ENCODE measurements around the gene NFATC2.

NFATC2 gene

DNA sequence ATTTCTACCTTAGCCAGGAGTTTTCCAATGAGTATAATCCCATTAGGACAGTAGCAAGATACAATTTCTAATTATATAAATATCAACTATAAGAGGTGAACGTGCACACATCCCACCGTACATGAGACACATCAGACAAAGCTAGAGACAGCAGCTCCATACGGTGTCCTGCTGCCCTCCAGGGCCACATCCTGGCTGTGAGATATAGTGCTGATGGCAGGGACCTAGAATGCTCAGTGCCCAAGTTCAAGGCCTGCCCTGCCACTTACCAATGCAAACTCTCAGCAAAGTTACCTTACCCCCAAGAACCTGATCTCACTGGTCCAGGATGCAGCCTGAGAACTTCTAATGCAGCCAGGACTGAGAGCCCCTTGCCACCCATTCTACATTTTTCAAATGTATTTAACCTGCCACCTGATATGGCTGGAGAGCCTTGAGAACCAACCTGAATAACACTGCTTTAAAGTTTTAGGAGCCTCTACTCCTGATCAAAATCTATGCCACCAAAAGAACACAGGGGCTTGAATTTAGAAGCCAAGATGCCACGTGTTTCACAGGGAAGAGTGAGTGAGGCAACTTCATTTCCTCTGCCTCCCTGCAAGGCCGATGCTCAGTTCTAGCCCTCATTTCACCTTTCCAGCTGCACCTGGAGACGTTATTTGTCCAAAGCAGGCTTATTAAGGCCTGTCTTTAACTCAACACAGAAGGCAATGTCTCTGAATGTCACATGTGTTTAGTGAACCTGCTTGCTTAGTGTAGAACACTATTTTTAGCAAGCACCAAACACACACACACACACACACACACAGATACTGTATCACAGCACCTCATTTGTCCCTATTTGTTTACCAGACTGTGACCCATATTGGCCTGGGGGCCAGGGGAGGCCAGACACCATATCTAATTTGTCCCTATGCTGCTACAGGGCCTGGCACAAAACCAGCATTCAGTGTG, 6.1 kb downstream of the NFATC2 start:
- DNase-seq: no peak

DNA sequence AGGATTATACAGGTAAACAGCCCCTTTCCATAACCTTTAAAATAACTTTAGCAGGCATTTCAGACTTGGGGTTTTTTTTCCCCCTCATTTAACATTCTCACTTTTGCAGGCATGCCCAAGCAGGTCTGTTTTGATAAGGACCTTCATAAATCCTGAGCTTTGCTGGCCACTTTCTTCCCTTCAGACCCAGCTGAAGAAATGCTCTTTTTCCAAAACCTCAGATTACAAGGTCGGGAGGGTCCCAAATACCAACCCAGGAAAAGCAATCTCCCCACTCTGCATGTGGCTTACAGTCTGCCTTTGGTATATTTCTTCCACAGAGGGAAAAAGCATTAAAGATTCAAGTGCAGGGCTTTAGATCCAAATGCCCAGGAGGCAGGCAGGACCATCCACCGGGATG, 6.8 kb downstream of the NFATC2 start:
- no peak for DNase-seq

DNA sequence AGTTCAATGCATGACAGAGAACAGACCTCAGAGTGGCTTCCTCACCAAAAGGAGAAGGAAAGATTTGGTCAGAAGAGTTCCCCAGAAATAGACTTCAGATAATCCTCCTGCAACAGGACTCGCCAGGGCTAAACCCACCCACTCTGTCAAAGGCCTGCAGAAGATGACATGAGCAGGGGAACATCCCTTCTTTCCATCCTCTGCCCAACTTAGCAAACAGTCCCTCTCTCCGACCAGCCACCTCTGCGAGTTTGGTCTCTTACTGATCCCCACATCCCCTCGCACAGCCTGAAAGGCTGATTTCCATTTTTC, 7.5 kb downstream of the NFATC2 start:
- DNase-seq: no peak

DNA sequence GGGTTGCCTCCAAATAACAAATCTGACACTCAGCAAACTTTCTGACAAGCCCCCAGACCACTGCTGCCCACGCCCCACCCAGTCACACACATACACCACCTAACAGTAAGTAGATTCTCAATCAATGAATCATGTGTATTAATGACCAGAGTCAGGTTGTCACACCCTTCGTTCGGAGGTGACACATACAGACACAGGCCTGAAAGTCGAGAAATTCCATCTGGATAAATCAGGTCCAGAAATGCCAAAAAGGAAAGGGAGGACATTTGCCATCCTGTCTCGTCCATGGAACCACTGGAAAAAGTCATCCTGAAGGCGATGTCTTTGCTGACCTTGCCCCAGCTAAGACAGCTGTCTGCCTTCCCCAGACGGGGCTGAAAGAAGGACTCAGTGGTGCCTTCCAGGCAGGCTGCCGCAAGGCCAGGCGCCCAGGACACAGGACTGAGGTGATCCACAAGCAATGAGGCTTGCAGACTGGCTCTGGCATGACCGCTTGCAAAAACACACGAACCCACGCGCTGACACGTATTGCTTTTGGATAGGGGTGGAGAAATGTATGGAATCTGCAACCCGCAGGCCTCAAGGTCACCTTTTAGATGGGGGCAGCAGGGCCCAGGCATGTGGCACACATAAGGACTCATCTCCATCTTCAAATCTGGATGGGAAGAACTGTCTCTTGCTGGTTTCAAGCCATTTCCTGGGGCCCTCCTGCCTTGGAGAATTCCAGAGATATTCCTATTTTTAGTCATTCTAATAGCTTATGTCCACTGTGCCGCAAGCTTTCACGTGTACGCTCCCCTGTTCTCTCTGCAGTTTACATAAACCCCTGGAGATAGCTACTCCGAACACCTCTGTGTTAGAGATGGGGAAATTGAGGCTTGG, 9.0 kb downstream of the NFATC2 start:
- DNase-seq: no peak

DNA sequence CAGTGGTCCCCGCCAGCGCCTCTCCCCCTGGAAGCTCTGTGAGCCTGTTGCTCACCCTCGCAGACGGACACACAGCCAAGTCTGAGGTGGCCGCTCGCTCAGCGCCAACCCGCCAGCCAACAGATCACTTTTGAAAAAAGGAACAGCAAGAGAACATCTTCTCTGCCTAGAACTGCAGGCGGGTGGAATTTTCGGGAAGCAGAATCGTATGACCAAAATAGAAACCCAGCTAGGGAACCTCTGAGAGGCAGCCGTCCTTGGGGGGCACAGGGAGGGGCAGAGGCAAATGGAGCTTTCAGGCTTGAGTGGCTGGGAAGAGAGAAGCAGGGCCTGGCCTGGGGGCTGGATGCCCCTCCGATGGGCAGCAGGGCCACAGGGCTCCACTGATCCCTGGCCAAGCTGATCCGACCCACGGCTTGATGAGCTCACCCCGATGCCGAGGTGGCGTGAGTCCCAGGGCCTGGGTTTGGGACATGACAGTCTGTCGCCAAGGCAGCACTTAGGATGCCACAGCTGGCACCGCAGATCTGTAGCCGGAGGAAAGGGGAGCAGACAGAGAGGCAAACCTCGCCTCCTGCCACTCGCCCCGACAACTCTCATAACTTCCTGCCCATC, 9.8 kb downstream of the NFATC2 start:
- DNase-seq: no peak

DNA sequence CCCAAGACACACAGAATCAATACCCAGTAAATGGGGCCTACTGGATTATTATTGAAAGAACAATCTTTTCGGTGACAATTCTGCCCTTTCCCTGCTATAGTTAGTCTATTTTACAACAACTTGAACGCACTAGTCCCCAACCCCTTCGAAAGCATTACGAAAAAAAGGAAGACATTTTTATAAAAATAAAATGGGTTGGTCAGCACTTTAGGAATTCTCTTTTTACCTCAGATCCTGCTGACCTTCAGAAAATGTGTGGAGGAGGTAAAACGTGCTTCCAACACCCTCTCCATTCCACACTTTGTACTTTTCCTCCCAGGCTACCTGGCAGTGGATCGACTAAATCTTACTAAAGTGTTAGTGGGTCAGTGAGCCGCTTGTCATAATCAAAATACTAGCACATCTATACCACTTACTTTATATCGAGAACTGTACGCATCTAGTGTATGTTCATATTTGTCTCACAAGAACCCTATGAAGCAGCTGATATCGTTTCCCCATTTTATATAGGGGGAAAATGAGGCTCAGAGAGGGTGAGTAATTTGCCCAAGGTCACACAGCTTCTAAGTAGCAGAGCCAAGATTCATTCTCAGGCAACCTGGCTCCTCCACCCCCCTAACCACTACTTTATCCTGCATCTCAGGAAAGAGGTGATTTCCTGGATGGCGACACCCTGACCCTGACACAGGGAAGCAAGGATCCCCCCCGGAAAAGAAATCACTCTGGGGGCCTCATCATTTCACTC, 10.6 kb downstream of the NFATC2 start:
- no peak for DNase-seq

DNA sequence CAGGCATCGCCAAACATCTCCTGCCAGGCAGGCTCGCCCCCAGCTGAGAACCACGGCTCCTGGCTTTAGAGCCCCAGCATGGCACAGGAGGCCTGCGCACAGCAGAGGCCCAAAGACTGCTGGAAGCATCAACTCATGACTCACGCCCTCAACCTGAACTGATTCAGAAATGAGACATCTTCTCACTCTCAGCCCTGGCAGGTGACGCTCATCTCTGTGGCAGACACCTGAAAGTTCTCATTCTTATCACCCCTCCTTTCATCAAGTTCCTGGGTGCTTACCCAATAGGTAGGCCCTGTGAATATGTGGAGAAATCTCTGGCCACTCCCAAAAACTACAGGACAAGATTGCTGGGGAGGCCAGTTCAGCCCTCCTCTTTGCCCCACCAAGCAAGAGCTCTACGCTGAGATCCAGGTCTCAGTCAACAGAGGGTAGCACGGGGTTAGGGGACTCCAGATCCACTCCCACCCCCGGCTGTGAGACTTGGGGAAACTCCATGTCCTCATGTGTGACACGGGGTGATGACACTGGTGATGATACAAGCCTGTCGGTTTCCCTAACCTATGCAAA, 11.3 kb downstream of the NFATC2 start:
- peak; percentile 60 for DNase-seq

DNA sequence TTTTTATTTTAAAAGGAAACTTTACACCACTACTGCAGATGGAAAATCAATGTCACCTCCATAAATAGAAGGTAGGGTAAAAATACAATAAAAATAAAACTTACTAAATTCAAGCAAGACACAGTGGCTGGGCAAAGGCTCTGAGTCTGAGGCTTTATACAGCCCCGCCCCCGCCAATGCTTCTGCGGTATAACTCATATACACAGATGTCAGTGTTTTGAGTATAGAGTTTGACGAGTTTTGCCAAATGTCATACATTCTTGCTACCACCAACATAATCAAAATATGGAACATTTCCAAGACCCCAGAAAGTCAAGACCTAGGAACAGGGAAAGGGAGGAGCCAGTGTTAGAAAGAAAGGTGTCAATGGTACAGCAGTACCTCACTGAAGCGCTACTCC, 12.8 kb downstream of the NFATC2 start:
- peak; percentile 56 for DNase-seq

DNA sequence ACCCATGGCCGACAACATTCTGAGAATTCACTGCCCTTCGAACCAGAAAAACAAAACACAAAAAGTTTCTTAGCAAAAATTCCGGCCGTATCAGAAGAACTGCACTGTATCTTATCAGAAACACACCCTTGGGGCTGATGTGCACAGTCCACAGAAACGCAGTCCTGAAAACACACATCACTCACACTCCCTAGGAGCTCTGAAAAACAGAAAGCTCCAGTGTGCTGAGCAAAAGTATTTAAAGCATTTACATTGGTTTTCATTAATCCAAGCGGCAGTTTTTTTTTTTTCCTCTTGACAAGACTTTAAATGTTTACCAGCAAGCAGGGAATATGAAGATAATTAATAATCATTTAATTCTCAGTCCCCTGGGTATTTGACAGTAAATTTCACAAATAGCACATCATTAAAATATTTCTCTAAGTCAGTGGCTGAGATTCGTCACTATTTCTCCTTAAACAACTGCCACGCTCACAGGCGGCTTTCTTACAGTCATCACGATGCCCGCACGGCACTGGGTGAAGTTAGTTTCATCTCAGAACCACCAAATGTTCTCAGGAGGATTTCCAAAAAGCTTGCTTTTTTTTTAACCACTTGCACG, 13.3 kb downstream of the NFATC2 start:
- no peak for DNase-seq

DNA sequence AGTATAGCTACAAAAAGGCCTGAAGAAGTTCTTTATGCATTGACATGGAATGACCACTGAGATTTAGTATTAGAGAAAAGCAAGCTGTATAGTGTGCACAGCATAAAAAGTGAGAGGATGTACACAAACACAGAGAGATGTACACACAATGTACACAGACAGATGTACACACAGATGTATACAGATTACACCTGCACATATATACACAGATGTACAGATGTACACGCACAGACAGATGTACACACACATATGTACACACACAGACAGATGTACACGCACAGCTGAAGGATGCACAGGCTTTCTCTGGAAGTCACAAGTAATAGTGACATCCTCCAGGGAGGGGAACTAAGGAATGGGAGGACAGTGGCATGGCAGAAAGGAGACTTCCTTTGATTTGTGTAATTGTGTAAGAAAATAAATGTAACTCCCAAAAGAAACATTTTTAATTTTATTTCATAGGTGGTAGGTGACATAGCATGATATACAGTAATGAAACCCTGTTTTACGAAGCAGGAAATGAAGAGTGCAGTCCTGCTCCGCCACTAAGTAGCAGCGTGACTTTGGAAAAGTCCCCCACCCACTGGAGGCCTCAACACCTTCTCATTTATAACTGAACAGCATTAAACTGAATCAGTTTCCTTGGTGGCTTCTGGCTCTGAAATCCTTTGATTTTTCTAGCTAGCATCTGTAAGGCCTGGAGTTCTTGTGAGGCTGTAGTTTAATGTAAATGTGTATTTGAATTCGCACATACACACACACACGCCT, 14.1 kb downstream of the NFATC2 start:
- no peak for DNase-seq

DNA sequence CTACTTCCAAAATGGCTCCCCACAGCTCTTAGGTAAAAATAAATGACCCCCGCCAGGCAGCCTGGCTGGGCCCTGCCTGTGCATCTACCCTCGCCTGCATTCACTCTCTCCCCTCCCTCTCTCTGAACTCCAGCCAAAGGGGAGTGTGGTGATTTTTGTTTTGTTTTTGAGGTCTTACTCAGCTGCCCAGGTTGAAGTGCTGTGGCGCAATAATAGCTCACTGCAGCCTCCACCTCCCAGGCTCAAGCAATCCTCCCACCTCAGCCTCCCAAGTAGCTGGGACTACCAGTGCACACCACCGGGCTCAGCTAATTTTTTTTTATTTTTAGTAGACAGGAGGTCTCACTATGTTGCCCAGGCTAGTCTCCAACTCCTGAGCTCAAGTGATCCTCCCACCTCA, 15.8 kb downstream of the NFATC2 start:
- no peak for DNase-seq

DNA sequence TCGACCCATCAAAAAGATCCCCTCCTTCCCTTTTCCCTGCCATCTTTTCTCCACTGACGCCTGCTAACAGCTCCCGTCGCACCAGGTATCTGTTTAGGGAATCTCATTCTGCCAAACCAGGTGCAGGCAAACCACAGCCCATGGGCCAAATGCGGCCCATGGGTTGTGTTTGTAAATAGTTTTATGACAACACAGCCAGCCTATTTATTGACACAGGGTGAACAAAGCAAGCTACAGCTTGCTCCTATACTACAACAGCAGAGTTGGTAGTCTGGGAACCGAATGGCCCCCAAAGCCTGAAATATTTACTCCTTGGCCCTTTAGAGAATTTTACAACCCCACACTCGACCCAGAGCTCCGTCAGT, 16.4 kb downstream of the NFATC2 start:
- no peak for DNase-seq

DNA sequence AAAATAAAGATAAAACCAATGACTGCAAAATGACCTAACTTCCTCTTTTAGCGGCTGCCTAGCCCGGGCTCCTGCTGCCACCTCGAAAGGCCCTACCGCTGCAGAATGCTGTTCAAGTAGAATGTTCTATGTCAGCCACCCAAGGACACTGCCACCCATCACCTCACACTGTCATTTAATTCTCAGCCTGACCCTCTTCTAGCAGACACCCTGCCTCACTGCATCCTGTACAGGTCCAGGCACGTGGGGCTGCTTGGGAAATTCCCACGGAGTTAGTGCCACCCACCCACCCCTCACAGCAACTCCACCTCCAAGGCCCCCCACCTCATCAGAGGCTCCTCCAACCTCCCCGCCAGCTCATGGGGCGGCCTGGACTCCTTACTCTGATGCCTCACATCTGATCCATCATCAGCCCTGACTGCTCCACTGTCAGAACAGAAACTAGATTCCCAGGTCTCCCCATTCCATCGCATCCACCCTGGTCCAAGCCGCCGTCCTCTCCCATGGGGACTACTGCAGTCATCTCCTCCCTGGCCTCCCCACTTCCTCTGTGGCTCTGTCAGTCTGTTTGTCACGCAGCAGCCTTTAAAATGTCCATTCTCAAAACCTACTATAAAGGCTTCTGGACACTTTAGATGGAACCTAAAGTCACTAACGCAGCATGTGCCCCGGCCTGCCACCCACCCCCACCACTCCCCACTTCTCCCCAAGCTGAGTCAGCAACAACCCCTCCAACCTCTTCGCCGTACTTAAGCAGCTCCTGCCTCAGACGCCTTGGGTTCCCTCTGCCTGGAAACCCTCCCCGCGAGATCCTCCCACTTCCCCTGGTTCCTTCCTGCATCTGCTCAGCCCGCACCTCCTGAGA, 17.0 kb downstream of the NFATC2 start:
- peak; percentile 39 for DNase-seq

DNA sequence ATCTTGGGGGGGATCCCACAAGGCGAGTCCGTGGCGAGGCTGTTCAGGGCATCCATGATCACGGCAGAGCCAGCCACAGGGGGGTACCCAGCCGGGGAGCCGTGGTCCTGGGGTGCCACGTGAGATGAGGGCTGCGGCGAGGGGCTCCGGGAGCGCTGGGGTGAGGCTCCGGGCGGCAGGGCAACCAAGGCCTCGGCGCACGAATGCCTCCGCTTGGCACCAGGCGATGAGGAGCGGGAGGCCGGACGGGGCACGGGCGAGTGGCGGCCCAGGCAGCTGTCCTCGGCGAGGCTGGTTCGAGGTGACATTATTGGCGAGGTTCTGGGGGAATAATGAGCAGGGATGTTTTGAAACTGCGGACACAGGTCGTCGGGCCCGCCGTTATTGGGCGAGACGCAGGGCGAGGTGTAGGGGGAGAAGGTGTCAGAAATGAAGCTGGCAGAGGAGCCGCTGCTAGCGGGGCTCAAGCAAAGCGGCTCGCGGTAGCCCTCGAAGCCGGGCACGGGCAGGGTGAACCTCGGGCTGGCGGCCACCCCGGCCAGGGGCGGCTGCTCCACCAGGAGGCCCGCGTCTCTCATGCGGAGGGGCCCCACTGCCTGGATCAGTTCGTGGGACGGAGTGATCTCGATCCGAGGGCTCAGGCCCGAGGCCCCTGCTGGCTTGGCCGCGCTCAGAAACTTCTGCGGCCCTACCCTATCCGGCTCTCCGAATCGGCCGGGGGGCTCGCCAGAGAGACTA, 19.1 kb downstream of the NFATC2 start:
- DNase-seq: no peak

DNA sequence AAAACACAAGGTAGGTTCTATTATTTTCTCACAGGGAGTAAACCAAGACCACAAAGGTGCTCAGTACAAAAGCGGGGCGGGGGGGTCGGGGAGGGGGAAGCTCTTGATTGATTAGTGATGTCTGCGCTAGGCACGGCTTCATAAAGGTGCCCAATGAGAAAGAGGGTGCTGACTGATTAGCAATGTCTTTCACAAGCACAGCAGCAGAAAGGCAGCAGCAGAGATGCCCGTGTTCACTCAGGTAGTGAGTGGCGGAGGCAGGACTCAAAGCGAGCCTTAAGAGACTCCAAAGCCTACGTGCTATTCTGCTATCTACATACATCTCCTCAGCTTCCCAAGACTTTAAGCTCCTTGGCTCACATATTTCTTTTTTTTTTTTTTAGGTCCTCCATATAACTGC, 20.3 kb downstream of the NFATC2 start:
- DNase-seq: no peak

DNA sequence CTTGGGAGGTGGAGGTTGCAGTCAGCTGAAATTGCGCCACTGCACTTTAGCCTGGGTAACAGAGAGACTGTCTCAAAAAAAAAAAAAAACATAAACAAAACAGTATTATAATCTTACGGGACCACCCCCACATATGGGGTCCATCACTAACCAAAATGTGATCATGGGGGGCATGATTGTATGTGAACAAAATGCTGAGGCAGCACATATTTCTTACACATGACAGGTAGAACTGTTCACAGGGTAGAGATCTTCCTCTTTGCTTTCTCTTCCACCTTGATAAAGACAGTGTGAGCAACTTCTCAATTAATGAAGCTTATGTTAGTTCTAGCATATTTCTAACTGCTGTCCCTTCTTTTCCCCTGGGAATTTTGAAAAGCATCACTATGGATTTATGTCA, 24.7 kb downstream of the NFATC2 start:
- no peak for DNase-seq

DNA sequence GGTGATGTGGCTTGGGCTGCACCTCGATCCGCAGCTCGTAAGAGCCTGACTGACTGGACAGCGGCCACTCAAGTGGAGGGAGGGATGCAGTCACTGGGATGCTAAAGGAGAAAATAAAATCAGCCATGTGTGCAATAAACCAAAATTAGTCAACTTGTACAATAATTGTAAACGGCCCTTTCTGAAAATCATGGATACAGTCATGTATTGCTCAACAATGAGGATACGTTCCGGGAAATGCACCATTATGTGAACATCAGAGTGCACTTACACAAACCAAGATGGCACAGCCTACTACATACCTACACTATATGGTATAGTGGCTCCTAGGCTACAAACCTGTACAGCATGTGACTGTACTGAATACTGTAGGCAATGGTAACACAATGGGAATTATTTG, 25.7 kb downstream of the NFATC2 start:
- no peak for DNase-seq

DNA sequence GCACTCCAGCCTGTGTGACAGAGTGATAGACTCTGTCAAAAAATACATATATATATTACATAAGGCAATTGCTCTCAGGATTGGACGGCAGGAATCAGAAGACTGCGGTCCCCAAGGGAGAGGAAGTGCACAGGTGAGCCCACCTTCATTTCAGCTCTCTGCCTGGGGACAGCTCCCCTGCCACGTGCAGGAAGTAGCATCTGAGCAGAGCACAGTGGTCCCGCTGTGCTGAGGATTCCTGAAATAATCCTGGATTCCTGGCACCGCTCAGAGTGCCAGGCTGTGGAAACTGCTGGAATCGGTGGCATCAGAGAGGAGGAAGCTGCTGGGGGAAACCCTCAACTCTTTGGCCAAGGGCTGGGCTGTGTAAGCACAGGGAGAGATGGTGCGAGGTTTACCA, 27.7 kb downstream of the NFATC2 start:
- DNase-seq: no peak

DNA sequence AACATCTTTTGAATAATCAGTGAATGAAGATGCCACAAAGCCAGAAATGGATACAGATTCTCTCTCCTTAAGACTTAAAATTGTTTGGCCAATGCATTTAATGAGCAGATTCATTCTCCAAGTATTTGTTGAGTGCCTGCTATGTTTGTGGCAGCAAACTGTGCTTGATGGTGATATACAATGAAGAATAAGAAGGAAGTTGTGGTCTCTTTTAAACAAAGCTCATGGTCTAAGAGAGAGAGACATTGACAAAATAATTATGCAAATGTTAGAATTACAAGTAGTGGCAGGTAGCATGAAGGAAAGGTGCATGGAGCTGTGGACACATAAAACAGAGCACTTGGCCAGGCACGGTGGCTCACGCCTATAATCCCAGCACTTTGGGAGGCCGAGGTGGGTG, 28.3 kb downstream of the NFATC2 start:
- DNase-seq: no peak

DNA sequence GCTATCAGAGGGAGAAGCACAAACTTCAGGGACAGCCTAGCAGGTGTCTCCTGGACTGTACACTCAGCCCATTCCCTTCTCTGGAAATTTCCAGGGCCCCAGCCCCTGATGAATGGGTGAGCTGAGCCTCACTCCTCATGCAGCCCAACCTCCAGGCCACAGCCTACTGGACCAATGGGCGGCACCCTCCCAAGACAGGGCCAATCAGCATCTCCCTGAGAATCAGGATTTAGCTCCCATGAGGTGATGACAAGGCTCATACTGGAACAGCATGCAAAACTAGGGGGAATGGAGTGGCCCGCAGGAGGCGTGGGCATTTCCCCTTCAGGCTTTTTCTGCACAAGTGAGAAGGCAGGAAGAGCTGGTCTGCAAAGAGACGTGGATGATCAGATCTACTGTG, 29.0 kb downstream of the NFATC2 start:
- no peak for DNase-seq

Data from T-helper 9 cell (primary cell).